ENCODE results near the gene PYGL. TPM values are rescaled to one million over a fixed set of nuclear protein-coding genes. Genes with fewer than 3 reads are reported as not detected.

The PYGL gene
- total and polyA plus RNA-seq, 2 donors (not counting 3 experiments of a cell fraction or from before 2014, with no cell fraction given): 15.1 to 45.7 TPM

- TF ChIP-seq FOS (IDR thresholded peaks at IDR 0.05; ENCODE audit: borderline replicate concordance, insufficient read depth, low read length): peak; percentile 61
- no peak for TF ChIP-seq CTCF (IDR thresholded peaks at IDR 0.05; ENCODE audit: extremely low read depth in 1 of 2, insufficient read depth in 1 of 2, low read depth in 1 of 2, low read length in 2 of 2)
- TF ChIP-seq JUN (IDR thresholded peaks at IDR 0.05; ENCODE audit: borderline replicate concordance, insufficient read depth, insufficient read length, low read depth): peak; percentile 71
- peak; percentile 97 for DNase-seq (ENCODE audit: low read depth, low spot score)
- no peaks in the 10 kb centered on the region for H3K79me2 ChIP-seq (ENCODE audit: control insufficient read depth, insufficient read depth, low read length)
- FAIRE-seq: peak; percentile 89
- ChIA-PET CTCF (no interaction called here), POLR2A (no interaction called here)
- H3K4me2 ChIP-seq (ENCODE audit: insufficient read depth, low read length): peak overlapping the region; percentile 59
- peak overlapping the region in 1 of 3 experiments; percentile 14 for H3K4me3 ChIP-seq (replicated peaks in 1 of 3; ENCODE audit: insufficient read depth in 1 of 3, low read depth in 1 of 3, low read length in 3 of 3)
- H3K4me1 ChIP-seq (ENCODE audit: control insufficient read depth, extremely low read depth, insufficient read depth, low read length): peaks cover 27% of the 10 kb centered on the region
- no TSS peak for BruUV-seq (replicated peaks)
- H3K9ac ChIP-seq (replicated peaks; ENCODE audit: extremely low read depth, insufficient read depth, low read length): no peak overlapping the region
- peak overlapping the region; percentile 39 for H2AFZ ChIP-seq (ENCODE audit: low read depth, low read length)
- H3K9me3 ChIP-seq (replicated peaks; ENCODE audit: control insufficient read depth, insufficient read depth, low read length): no peaks in the 10 kb centered on the region
- dilution Hi-C loops (cut with MboI; ENCODE audit: extremely low pct_ligation_motif_present, low sequenced_read_pairs) (no loop called here), intact Hi-C loops (cut with micrococcal nuclease) (no loop called here)
- H3K27me3 ChIP-seq (ENCODE audit: control insufficient read depth in 2 of 2, insufficient read depth in 2 of 2, low read length in 2 of 2): no peaks in the 10 kb centered on the region
- no peak overlapping the region for H3K27ac ChIP-seq (ENCODE audit: insufficient read depth, low read depth, low read length)
- H3K9me1 ChIP-seq (replicated peaks; ENCODE audit: control insufficient read depth, extremely low read depth, insufficient read depth, low read length): no peaks in the 10 kb centered on the region
- no peaks in the 10 kb centered on the region for H3K36me3 ChIP-seq (ENCODE audit: control insufficient read depth in 2 of 2, extremely low read depth in 1 of 2, insufficient read depth in 2 of 2, low read length in 2 of 2)
- no peaks in the 10 kb centered on the region for H4K20me1 ChIP-seq (replicated peaks; ENCODE audit: control insufficient read depth, extremely low read depth, insufficient read depth, low read length)
Measured at GRCh38 chr14:50961605-50962221, 17.4 kb upstream of the PYGL start.

GRCh38 chr14:50957296-50957695 is 13.0 kb upstream of the PYGL start:
- Histone ChIP-seq H2AFZ (ENCODE audit: low read depth, low read length) (no peak overlapping the region), H3K4me1 (ENCODE audit: control insufficient read depth, extremely low read depth, insufficient read depth, low read length) (peaks cover 31% of the 10 kb centered on the region), H4K20me1 (replicated peaks; ENCODE audit: control insufficient read depth, extremely low read depth, insufficient read depth, low read length) (no peaks in the 10 kb centered on the region), H3K4me2 (ENCODE audit: insufficient read depth, low read length) (no peak overlapping the region), H3K27me3 (ENCODE audit: control insufficient read depth in 2 of 2, insufficient read depth in 2 of 2, low read length in 2 of 2) (no peaks in the 10 kb centered on the region), H3K9me1 (replicated peaks; ENCODE audit: control insufficient read depth, extremely low read depth, insufficient read depth, low read length) (no peaks in the 10 kb centered on the region), H3K36me3 (ENCODE audit: control insufficient read depth in 2 of 2, extremely low read depth in 1 of 2, insufficient read depth in 2 of 2, low read length in 2 of 2) (no peaks in the 10 kb centered on the region), H3K27ac (ENCODE audit: insufficient read depth, low read depth, low read length) (no peak overlapping the region), H3K4me3 (replicated peaks in 1 of 3; ENCODE audit: insufficient read depth in 1 of 3, low read depth in 1 of 3, low read length in 3 of 3) (no peak overlapping the region), H3K9me3 (replicated peaks; ENCODE audit: control insufficient read depth, insufficient read depth, low read length) (no peaks in the 10 kb centered on the region), H3K79me2 (ENCODE audit: control insufficient read depth, insufficient read depth, low read length) (no peaks in the 10 kb centered on the region), H3K9ac (replicated peaks; ENCODE audit: extremely low read depth, insufficient read depth, low read length) (no peak overlapping the region)
- ChIA-PET CTCF (no interaction called here), POLR2A (interaction anchor here (0.6 kb wide), 1 partner anchor 694 kb away, joined by 3 read pairs; the partner anchor contains the start of gene FRMD6)
- no peak for DNase-seq (ENCODE audit: low read depth, low spot score)
- TF ChIP-seq EZH2 (IDR thresholded peaks at IDR 0.05; ENCODE audit: borderline replicate concordance, low read depth, low read length, severe bottlenecking): no peak
- TF ChIP-seq POLR2A (IDR thresholded peaks at IDR 0.05; ENCODE audit: low read depth, low read length): no peak
- TF ChIP-seq FOS (IDR thresholded peaks at IDR 0.05; ENCODE audit: borderline replicate concordance, insufficient read depth, low read length): peak; percentile 17
- TF ChIP-seq JUN (IDR thresholded peaks at IDR 0.05; ENCODE audit: borderline replicate concordance, insufficient read depth, insufficient read length, low read depth): no peak
- TF ChIP-seq GATA2 (IDR thresholded peaks at IDR 0.05; ENCODE audit: insufficient read depth, insufficient read length, low read depth, low read length): no peak
- no peak for TF ChIP-seq POLR2AphosphoS5 (IDR thresholded peaks at IDR 0.05; ENCODE audit: insufficient read depth, low read depth, low read length)
- TF ChIP-seq MAX (IDR thresholded peaks at IDR 0.05; ENCODE audit: insufficient read depth, insufficient read length): no peak
- BruUV-seq (replicated peaks): no TSS peak
- dilution Hi-C loops (cut with MboI; ENCODE audit: extremely low pct_ligation_motif_present, low sequenced_read_pairs): no loop called here
- intact Hi-C loops (cut with micrococcal nuclease): loop anchor here (5.0 kb wide), 1 partner anchor 140 kb away; the partner anchor contains the start of gene TRIM9
- no peak for FAIRE-seq
